Measurements from ENCODE around the gene CA9. TPM values are rescaled to one million over a fixed set of nuclear protein-coding genes. Genes with fewer than 3 reads are reported as not detected.
A peak's percentile ranks its signal among the peaks of the same experiment; 100 is the strongest.

Gene CA9
- total RNA-seq, 1 donor from 2014 or later, result not detected

DNA sequence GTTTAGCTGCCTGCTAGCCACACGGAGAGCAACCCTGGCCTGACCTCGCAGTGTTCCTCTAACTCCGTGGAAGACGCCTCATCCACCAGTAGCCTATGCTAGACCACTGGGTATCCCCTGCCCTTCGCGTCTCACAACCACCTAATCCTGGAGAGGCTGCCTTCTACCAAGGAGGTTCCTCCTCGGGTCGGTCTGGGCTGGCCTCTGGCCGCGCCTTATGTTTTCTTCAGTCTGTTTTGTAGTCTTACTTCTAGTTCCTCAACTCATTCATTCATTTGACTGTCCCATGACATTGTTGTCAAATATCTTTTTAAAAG, 17.6 kb downstream of the CA9 start:
- peaks cover 41% of the 10 kb centered on the region for H3K4me1 Mint-ChIP-seq (ENCODE audit: unreplicated experiment)

DNA sequence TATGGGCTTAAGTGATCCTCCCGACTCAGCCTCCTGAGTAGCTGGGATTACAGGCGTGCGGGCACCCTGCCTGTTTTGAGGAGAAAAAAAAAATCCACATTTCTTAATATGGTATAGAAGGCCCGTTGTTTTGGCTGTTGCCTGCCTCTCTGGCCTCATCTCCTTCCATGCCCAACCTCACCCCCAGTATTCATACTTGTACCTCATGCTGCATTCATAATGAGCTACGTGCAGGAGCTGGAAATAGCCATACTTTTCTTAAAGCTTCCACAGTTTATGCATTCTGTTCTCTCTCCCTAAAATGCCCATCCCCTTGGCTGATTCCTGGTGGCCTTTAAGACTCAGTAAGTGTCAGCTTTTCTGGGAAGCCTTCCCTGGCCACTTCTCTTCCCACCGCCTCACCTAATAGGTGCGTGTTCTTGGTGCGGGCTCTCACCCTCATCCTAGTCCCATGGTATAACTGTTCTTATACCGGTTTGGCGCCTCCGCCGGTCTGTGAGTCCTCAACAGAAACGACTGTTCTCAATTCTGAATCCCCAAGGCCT, 18.1 kb downstream of the CA9 start:
- Mint-ChIP-seq H3K4me1 (ENCODE audit: unreplicated experiment) (peaks cover 38% of the 10 kb centered on the region), H3K27me3 (ENCODE audit: unreplicated experiment) (no peaks in the 10 kb centered on the region), H3K4me3 (ENCODE audit: unreplicated experiment) (peak overlapping the region; percentile 82), H3K9me3 (ENCODE audit: unreplicated experiment) (no peaks in the 10 kb centered on the region), H3K27ac (ENCODE audit: unreplicated experiment) (peak overlapping the region; percentile 93), H3K36me3 (ENCODE audit: unreplicated experiment) (peaks cover 4% of the 10 kb centered on the region)
- TF ChIP-seq, protein P1, sequence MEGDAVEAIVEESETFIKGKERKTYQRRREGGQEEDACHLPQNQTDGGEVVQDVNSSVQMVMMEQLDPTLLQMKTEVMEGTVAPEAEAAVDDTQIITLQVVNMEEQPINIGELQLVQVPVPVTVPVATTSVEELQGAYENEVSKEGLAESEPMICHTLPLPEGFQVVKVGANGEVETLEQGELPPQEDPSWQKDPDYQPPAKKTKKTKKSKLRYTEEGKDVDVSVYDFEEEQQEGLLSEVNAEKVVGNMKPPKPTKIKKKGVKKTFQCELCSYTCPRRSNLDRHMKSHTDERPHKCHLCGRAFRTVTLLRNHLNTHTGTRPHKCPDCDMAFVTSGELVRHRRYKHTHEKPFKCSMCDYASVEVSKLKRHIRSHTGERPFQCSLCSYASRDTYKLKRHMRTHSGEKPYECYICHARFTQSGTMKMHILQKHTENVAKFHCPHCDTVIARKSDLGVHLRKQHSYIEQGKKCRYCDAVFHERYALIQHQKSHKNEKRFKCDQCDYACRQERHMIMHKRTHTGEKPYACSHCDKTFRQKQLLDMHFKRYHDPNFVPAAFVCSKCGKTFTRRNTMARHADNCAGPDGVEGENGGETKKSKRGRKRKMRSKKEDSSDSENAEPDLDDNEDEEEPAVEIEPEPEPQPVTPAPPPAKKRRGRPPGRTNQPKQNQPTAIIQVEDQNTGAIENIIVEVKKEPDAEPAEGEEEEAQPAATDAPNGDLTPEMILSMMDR (IDR thresholded peaks at IDR 0.05), result no peak
- DNase-seq (ENCODE audit: extremely low spot score, unreplicated experiment), result no peak

More for the DNA sequence above, 17.6 kb downstream of the CA9 start:
- Mint-ChIP-seq H3K27me3 (ENCODE audit: unreplicated experiment) (no peaks in the 10 kb centered on the region), H3K27ac (ENCODE audit: unreplicated experiment) (peak overlapping the region; percentile 93), H3K4me3 (ENCODE audit: unreplicated experiment) (peak overlapping the region; percentile 82), H3K9me3 (ENCODE audit: unreplicated experiment) (no peaks in the 10 kb centered on the region), H3K36me3 (ENCODE audit: unreplicated experiment) (peaks cover 1% of the 10 kb centered on the region)
- DNase-seq (ENCODE audit: extremely low spot score, unreplicated experiment), result no peak
- TF ChIP-seq, protein P1 (IDR thresholded peaks at IDR 0.05), result no peak

DNA sequence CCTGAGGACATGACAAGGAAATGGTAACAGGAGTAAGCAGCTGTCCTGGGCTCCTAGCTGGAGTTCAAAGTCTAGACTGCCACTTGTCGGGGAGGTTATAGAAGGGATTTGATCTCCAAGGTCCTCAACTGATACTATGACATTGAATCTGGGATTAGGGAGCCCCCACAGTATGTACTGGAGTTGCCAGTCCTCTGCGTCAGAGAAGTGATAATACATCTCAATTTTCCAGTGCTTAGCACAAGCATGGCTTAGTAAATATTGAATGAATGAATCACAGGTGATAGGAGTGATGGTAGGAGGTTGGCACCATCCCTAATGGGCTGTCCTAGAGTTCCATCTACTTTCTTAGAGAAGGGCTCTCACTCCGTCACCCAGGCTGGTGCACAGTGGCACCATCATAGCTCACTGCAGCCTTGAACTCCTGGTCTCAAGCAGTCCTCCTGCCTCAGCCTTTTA, 22.2 kb downstream of the CA9 start:
- peaks cover 11% of the 10 kb centered on the region for H3K4me1 Mint-ChIP-seq (ENCODE audit: unreplicated experiment)
- H3K27me3 Mint-ChIP-seq (ENCODE audit: unreplicated experiment), result no peaks in the 10 kb centered on the region
- H3K27ac Mint-ChIP-seq (ENCODE audit: unreplicated experiment), result peak overlapping the region; percentile 49
- peaks cover 15% of the 10 kb centered on the region for H3K36me3 Mint-ChIP-seq (ENCODE audit: unreplicated experiment)
- TF ChIP-seq, protein P1 (IDR thresholded peaks at IDR 0.05), result no peak
- no peaks in the 10 kb centered on the region for H3K9me3 Mint-ChIP-seq (ENCODE audit: unreplicated experiment)
- H3K4me3 Mint-ChIP-seq (ENCODE audit: unreplicated experiment), result no peak overlapping the region
- DNase-seq (ENCODE audit: extremely low spot score, unreplicated experiment), result no peak

DNA sequence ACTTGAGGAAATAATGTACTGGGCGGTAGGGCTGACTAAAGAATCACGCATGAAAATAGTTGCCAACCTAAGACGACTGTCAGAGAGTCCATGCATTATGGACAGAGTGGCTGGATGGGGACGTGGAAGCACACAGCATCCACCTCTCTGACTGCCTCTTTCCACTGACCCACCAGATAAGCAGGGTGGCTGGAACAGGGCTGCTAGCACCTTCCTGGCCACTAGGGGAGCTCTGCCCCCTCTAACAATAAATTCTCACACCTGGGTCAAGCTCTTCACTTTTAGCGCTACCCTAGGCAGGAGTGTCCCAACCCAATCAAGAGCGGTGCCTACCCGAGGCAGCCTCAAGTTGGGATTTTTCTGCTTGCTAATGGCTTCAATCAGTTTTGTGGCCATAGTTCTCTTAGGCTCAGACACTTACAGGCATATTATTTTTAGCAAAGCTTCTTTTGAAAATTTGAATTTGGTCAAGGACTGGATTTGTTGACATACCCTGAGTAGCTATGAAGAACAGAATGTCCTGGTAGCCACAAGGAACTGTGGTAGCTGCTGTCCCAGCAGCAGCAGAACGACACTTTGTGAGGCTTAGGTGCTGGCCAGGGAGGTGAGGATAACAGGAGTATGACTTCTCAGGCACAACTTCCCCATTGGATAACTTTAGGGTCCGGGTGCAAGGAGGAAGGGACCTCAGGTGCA, 22.9 kb downstream of the CA9 start:
- no peak for DNase-seq (ENCODE audit: extremely low spot score, unreplicated experiment)

DNA sequence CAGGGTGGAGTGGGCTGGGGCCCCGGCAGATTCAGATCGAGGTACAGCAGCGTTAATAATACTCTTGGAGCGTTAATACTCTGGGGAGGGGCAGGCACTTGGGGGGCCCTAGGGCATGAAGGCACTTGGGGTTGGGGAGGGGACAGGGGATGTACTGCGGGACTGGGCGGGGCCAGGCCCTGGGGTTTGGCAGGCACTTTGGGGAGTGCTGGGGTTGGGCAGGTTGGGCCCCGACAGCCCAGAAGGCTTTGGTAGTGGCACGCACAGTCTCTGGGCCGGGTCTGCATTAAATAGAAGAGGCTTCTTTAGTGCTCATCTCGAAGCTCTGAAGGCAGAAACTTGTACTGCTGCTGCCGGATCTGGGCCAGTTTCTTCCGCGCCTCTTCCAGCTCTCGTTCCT, 23.8 kb downstream of the CA9 start:
- H3K36me3 Mint-ChIP-seq (ENCODE audit: unreplicated experiment), result peaks cover 15% of the 10 kb centered on the region
- H3K27ac Mint-ChIP-seq (ENCODE audit: unreplicated experiment), result peak overlapping the region; percentile 4
- TF ChIP-seq, protein P1 (IDR thresholded peaks at IDR 0.05), result no peak
- H3K4me1 Mint-ChIP-seq (ENCODE audit: unreplicated experiment), result peaks cover 2% of the 10 kb centered on the region
- DNase-seq (ENCODE audit: extremely low spot score, unreplicated experiment), result no peak
- H3K27me3 Mint-ChIP-seq (ENCODE audit: unreplicated experiment), result no peaks in the 10 kb centered on the region
- H3K4me3 Mint-ChIP-seq (ENCODE audit: unreplicated experiment), result no peak overlapping the region
- no peaks in the 10 kb centered on the region for H3K9me3 Mint-ChIP-seq (ENCODE audit: unreplicated experiment)

More for the DNA sequence above, 22.9 kb downstream of the CA9 start:
- TF ChIP-seq, protein P1 (IDR thresholded peaks at IDR 0.05), result peak; percentile 84
- peaks cover 5% of the 10 kb centered on the region for H3K4me1 Mint-ChIP-seq (ENCODE audit: unreplicated experiment)
- H3K36me3 Mint-ChIP-seq (ENCODE audit: unreplicated experiment), result peaks cover 15% of the 10 kb centered on the region
- H3K4me3 Mint-ChIP-seq (ENCODE audit: unreplicated experiment), result no peak overlapping the region
- H3K27ac Mint-ChIP-seq (ENCODE audit: unreplicated experiment), result peak overlapping the region; percentile 49
- no peaks in the 10 kb centered on the region for H3K9me3 Mint-ChIP-seq (ENCODE audit: unreplicated experiment)
- no peaks in the 10 kb centered on the region for H3K27me3 Mint-ChIP-seq (ENCODE audit: unreplicated experiment)

Data from osteocyte (in vitro differentiated cells).